Right lobe of liver (tissue), 4 donors: ENCODE results near the gene ZNF546.

Source experiments
- POLR2A ChIP-seq: fragments of 450-650 bp; IDR thresholded peaks from one replicate; pipeline ENCODE4 v1.6.1; 2017; ENCODE audit warnings: antibody characterized with exemption, mild to moderate bottlenecking
- TF ChIP-seq, protein P1 (sequence below), 4 donors: fragments of 200-600 bp in 3 of 4; fragments of 450-650 bp in 1 of 4; IDR thresholded peaks; one replicate each; pipeline versions ENCODE4 v1.5.1 to v1.8.0; 2016 to 2022; ENCODE audit warnings: antibody characterized with exemption in 4 of 4, mild to moderate bottlenecking in 2 of 4
- donor health status: DM: no; HTN: no; CAD: no.
- donor health status: DM: no; HTN: no; CAD: no.
- donor health status: DM: no; HTN: yes; CAD: no.

DNA sequence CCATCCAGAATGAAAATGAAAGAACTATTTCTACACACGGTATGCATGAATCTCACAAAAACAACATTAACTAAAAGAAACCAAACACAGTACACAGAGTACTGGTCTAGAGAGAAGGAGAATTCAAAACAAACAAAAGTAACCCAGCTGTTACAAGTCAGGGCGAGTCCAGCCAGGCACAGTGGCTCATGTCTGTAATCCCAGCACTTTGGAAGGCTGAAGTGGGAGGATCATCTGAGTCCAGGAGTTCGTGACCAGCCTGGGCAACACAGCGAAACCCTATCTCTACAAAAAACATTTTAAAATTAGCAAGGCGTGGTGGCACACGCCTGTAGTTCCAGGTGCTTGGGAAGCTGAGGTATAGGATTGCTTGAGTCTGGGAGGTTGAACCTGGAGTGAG is 27.6 kb upstream of the ZNF546 start:
- TF ChIP-seq, protein P1, sequence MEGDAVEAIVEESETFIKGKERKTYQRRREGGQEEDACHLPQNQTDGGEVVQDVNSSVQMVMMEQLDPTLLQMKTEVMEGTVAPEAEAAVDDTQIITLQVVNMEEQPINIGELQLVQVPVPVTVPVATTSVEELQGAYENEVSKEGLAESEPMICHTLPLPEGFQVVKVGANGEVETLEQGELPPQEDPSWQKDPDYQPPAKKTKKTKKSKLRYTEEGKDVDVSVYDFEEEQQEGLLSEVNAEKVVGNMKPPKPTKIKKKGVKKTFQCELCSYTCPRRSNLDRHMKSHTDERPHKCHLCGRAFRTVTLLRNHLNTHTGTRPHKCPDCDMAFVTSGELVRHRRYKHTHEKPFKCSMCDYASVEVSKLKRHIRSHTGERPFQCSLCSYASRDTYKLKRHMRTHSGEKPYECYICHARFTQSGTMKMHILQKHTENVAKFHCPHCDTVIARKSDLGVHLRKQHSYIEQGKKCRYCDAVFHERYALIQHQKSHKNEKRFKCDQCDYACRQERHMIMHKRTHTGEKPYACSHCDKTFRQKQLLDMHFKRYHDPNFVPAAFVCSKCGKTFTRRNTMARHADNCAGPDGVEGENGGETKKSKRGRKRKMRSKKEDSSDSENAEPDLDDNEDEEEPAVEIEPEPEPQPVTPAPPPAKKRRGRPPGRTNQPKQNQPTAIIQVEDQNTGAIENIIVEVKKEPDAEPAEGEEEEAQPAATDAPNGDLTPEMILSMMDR (IDR thresholded peaks at IDR 0.05): no peak
- TF ChIP-seq POLR2A: no peak
